Testis (tissue), 2 donors: Measurements from ENCODE around the gene IL13.

Experiments
- POLR2A ChIP-seq: fragments of 450-650 bp; IDR thresholded peaks from one replicate; pipeline ENCODE4 v1.6.1; 2017; ENCODE audit warnings: antibody characterized with exemption, mild to moderate bottlenecking, moderate library complexity
- TF ChIP-seq, protein P1 (sequence below), 3 experiments: fragments of 450-650 bp in 2 of 3; fragments of 200-600 bp in 1 of 3; sonication (generic) in 1 of 3; IDR thresholded peaks; one replicate each; pipeline ENCODE4 v1.5.1; 2016 to 2019; ENCODE audit warnings: antibody characterized with exemption in 3 of 3, mild to moderate bottlenecking in 2 of 3, moderate library complexity in 1 of 3

DNA sequence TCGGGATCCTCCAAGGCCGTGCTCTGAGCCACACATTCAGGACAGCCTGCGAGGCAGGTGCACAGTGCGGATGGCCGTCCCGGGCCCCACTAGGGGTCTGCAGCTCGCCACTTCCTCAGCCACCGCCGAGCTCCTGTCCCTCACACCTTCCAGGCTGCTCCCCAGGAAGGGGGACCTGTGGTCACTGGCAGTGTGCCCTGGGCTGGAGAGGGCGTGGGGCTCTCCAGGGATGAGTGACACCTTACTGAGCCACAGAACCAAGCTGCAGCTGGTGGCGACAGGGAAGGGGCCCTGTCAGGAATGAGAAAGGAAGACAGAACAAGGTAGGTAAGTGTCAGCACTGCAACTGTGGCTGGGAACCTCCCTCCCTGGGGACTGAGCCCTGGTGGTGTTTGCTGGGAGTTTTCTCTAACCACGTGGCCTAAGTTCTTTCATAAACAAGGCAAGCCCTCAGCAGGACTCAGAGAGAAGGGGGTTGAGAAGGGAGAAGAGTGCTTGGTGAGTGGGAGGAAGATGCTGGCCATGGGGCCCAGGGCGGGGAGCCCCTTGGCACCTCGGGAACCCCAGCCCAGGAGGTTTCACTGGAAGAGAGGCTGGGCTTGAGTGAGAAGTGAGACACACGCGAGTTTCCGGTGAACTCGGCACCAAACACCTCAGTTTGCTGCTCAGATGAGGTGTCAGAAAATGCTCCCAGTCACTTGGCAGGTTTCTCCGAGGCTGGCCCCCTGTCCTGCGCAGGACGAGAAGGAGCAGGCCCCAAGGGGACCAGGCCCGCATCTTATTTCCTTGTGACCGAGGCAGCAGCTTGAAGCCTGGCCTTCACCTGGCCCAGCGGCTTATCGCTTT is 5.2 kb downstream of the IL13 start:
- TF ChIP-seq, protein P1, sequence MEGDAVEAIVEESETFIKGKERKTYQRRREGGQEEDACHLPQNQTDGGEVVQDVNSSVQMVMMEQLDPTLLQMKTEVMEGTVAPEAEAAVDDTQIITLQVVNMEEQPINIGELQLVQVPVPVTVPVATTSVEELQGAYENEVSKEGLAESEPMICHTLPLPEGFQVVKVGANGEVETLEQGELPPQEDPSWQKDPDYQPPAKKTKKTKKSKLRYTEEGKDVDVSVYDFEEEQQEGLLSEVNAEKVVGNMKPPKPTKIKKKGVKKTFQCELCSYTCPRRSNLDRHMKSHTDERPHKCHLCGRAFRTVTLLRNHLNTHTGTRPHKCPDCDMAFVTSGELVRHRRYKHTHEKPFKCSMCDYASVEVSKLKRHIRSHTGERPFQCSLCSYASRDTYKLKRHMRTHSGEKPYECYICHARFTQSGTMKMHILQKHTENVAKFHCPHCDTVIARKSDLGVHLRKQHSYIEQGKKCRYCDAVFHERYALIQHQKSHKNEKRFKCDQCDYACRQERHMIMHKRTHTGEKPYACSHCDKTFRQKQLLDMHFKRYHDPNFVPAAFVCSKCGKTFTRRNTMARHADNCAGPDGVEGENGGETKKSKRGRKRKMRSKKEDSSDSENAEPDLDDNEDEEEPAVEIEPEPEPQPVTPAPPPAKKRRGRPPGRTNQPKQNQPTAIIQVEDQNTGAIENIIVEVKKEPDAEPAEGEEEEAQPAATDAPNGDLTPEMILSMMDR (IDR thresholded peaks at IDR 0.05): no peak
- no peak for TF ChIP-seq POLR2A
